ENCODE data around the gene R3HDM2.
A peak's percentile ranks its signal among the peaks of the same experiment; 100 is the strongest.

R3HDM2 gene

GRCh38 chr12:57266681-57267080 lies 164.2 kb downstream of the R3HDM2 start:
- no peak for DNase-seq (ENCODE audit: low read depth)

GRCh38 chr12:57263096-57263495 lies 167.7 kb downstream of the R3HDM2 start:
- DNase-seq (ENCODE audit: low read depth) = no peak

- DNase-seq (ENCODE audit: low read depth) = no peak
These were observed 168.6 kb downstream of the R3HDM2 start for GRCh38 chr12:57262126-57262822.

- no peak for DNase-seq (ENCODE audit: low read depth)
These were observed 169.4 kb downstream of the R3HDM2 start for GRCh38 chr12:57261428-57261865.

- no peak for DNase-seq (ENCODE audit: low read depth)
These were observed 170.5 kb downstream of the R3HDM2 start for GRCh38 chr12:57260366-57260765.

GRCh38 chr12:57258977-57259970 lies 171.6 kb downstream of the R3HDM2 start:
- DNase-seq (ENCODE audit: low read depth) = no peak

- no peak for DNase-seq (ENCODE audit: low read depth)
These were observed 174.9 kb downstream of the R3HDM2 start for GRCh38 chr12:57255916-57256315.

- no peak for DNase-seq (ENCODE audit: low read depth)
These were observed 176.2 kb downstream of the R3HDM2 start for GRCh38 chr12:57254506-57255280.

GRCh38 chr12:57250956-57251355 lies 179.9 kb downstream of the R3HDM2 start, which contains the start of gene STAC3:
TSS of gene STAC3 (minus strand) at chr12:57251187. CDS start at chr12:57249636, 1,551 bp downstream.
- no peak for DNase-seq (ENCODE audit: low read depth)

GRCh38 chr12:57250541-57250940 lies 180.3 kb downstream of the R3HDM2 start:
- no peak for DNase-seq (ENCODE audit: low read depth)

GRCh38 chr12:57248934-57249742 lies 181.7 kb downstream of the R3HDM2 start:
- DNase-seq (ENCODE audit: low read depth) = no peak

GRCh38 chr12:57247041-57247440 lies 183.8 kb downstream of the R3HDM2 start:
- DNase-seq (ENCODE audit: low read depth) = no peak

- DNase-seq (ENCODE audit: low read depth) = no peak
These were observed 186.5 kb downstream of the R3HDM2 start for GRCh38 chr12:57244312-57244696.

- peak; percentile 47 for DNase-seq (ENCODE audit: low read depth)
These were observed 187.1 kb downstream of the R3HDM2 start for GRCh38 chr12:57243521-57244311.

GRCh38 chr12:57242691-57243454 lies 188.0 kb downstream of the R3HDM2 start:
- peak; percentile 29 for DNase-seq (ENCODE audit: low read depth)

- no peak for DNase-seq (ENCODE audit: low read depth)
These were observed 188.5 kb downstream of the R3HDM2 start for GRCh38 chr12:57242329-57242690.

- no peak for DNase-seq (ENCODE audit: low read depth)
These were observed 189.2 kb downstream of the R3HDM2 start for GRCh38 chr12:57241402-57242310.

GRCh38 chr12:57240926-57241401 lies 189.9 kb downstream of the R3HDM2 start:
- DNase-seq (ENCODE audit: low read depth) = no peak
